Measurements from ENCODE around the gene MST1. TPM values are rescaled to one million over a fixed set of nuclear protein-coding genes. Genes with fewer than 3 reads are reported as not detected.

Gene MST1
- total and polyA plus RNA-seq, 2 of the 8 experiments (the other 6 are each of a cell fraction or from before 2014, with no cell fraction given): 6.2 to 9.5 TPM

DNA sequence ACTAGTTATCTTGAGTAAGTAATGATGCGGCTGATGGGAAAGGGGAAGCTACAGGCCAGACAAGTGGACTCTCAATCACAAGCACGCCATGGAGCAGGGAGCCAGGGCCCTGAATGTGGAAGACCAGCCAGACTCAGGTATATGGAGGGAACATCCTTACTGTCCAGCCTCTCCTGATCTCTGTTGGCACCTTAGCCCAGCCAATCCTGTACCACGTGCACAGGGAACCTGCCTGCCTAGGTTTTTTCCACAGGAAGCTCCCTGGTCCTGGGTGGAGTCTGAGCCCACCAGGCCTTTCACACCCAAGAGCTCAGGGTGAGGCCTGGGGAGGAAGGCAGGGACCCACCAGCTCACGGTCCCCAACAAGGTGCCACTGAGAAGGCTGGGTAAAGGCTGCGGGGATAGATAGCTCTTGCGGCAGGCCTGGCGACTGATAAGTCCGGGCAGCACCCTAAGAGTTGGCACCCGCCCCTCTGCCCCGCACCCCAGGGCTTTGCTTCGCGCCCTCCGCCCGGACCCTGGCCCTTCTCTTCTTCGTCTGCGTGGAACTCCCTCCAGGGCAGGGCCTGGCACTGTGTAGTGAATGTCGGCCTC, 16.1 kb downstream of the MST1 start:
- no peak overlapping the region for H2BK20ac ChIP-seq (ENCODE audit: low read length)
- peaks cover 0 to 8% (median 5%) of the 10 kb centered on the region in 4 experiments; a peak in 4 of 7 replicates for H3K4me1 ChIP-seq (replicated peaks in 1 of 4; ENCODE audit: control insufficient read depth in 3 of 4, insufficient read depth in 4 of 4, low read length in 3 of 4)
- peak overlapping the region; percentile 4 for H2BK120ac ChIP-seq (replicated peaks; ENCODE audit: low read depth, low read length)
- FAIRE-seq (no peak), DNase-seq (ENCODE audit: low read depth in 1 of 2, low spot score in 2 of 2) (no peak)
- H3K18ac ChIP-seq (ENCODE audit: extremely low read depth, low read length): peak overlapping the region; percentile 84
- H2BK5ac ChIP-seq (ENCODE audit: low read depth, low read length): peak overlapping the region; percentile 92
- no peak overlapping the region for H2AFZ ChIP-seq (ENCODE audit: low read length)
- peaks cover 13% of the 10 kb centered on the region; the same call in 1 of the 2 replicates for H3K23me2 ChIP-seq (ENCODE audit: low read depth, low read length)
- H3K14ac ChIP-seq (ENCODE audit: insufficient read length): no peak overlapping the region
- WGBS, 2 experiments (ENCODE audit: extremely low coverage in 1 of 2, insufficient coverage in 1 of 2, insufficient read length in 1 of 2, insufficient replicate concordance in 2 of 2, low coverage in 1 of 2, low lambda C conversion rate in 2 of 2, missing lambda C conversion rate in 1 of 2): 12% methylated on average over 17 of the region's 17 CpGs; no CpG with 5 or more reads in 1 of the 2 experiments
- ChIA-PET POLR2A (ENCODE audit: partially characterized antibody) (interaction anchor here (0.6 to 3.0 kb wide), 11 partner anchors 8 to 214 kb away, joined by 3 to 21 read pairs (median 3); no protein-coding TSS in a partner anchor), CTCF (ENCODE audit: partially characterized antibody) (interaction anchor here (0.6 to 5.4 kb wide), 12 partner anchors 9 to 565 kb away, joined by 3 to 159 read pairs (median 4); partner anchors contain the start of gene BSN)
- H3K27me3 ChIP-seq (replicated peaks in 1 of 4; ENCODE audit: control insufficient read depth in 3 of 4, extremely low read depth in 1 of 4, insufficient read depth in 3 of 4, low read length in 3 of 4): no peaks in the 10 kb centered on the region; a peak in 1 of 7 replicates
- peak overlapping the region; percentile 90 for H4K91ac ChIP-seq (replicated peaks; ENCODE audit: insufficient read length, low read length)
- H2AK5ac ChIP-seq (ENCODE audit: low read depth, low read length): peak overlapping the region; percentile 58; the same call in 1 of the 2 replicates
- peaks cover 0 to 17% of the 10 kb centered on the region in 2 experiments; a peak in 1 of 4 replicates for H3K79me2 ChIP-seq (ENCODE audit: control insufficient read depth in 1 of 2, insufficient read depth in 2 of 2, low read length in 2 of 2)
- H3K79me1 ChIP-seq (ENCODE audit: low read depth, low read length): peaks cover 8% of the 10 kb centered on the region; the same call in 1 of the 2 replicates
- peak overlapping the region; percentile 65 for H3K56ac ChIP-seq (replicated peaks; ENCODE audit: insufficient read length, low read depth, low read length)
- peak overlapping the region; percentile 78 to 98 for H3K4me2 ChIP-seq (ENCODE audit: insufficient read depth in 1 of 2, low read depth in 2 of 2, low read length in 2 of 2)
- peak overlapping the region; percentile 71 for H3K4ac ChIP-seq (replicated peaks; ENCODE audit: insufficient read length, low read depth, low read length)
- TF ChIP-seq RBBP5 (IDR thresholded peaks at IDR 0.05; ENCODE audit: borderline replicate concordance, low read depth, low read length) (peak; percentile 30), BRCA1 (IDR thresholded peaks at IDR 0.05; ENCODE audit: low read depth, low read length) (no peak)
- H3K23ac ChIP-seq (ENCODE audit: insufficient read length): no peak overlapping the region
- H4K5ac ChIP-seq (ENCODE audit: insufficient read length, low read depth, low read length): peak overlapping the region; percentile 18
- peaks cover 14 to 27% (median 20%) of the 10 kb centered on the region in 4 experiments; a peak in 7 of 8 replicates for H3K36me3 ChIP-seq (ENCODE audit: control insufficient read depth in 2 of 4, insufficient read depth in 4 of 4, low read length in 3 of 4)
- no peaks in the 10 kb centered on the region for H3K9me3 ChIP-seq (ENCODE audit: insufficient read depth in 2 of 2, low read depth in 1 of 2, low read length in 1 of 2)
- peak overlapping the region; percentile 90 for H3K27ac ChIP-seq (ENCODE audit: low read depth, low read length)
- H3K4me3 ChIP-seq (ENCODE audit: extremely low read depth in 1 of 4, insufficient read depth in 2 of 4, low read depth in 3 of 4, low read length in 4 of 4): peak overlapping the region; percentile 84 to 91 (median 86)
- 0 out of 2 replicates have a peak overlapping the region, but pooled peaks have one; percentile 93 for H2BK15ac ChIP-seq (ENCODE audit: low read length)
- peak overlapping the region; percentile 44 to 70 (median 58); a peak in 6 of 7 replicates for H3K9ac ChIP-seq (replicated peaks in 1 of 4; ENCODE audit: extremely low read depth in 1 of 4, low read depth in 3 of 4, low read length in 3 of 4)
- H4K8ac ChIP-seq (ENCODE audit: extremely low read depth, insufficient read depth, low read length): peak overlapping the region; percentile 82; the same call in 1 of the 2 replicates
- H4K20me1 ChIP-seq (replicated peaks in 1 of 2; ENCODE audit: control insufficient read depth in 1 of 2, insufficient read depth in 2 of 2, low read length in 2 of 2): peaks cover 0 to 15% of the 10 kb centered on the region in 2 experiments
- peak overlapping the region; percentile 72; the same call in 1 of the 2 replicates for H2BK12ac ChIP-seq (ENCODE audit: low read depth, low read length)
